PC-3 (cell line): Measurements from ENCODE around the gene MZT2B. TPM values are rescaled to one million over a fixed set of nuclear protein-coding genes. Genes with fewer than 3 reads are reported as not detected.
"Not testable (repeated sequence)": the region's sequence is repeated elsewhere in the genome, so short reads cannot be mapped to it uniquely, and the experiment has no call there.

Experiments
- ATAC-seq: fragments of 200-7000 bp; cut with Tn5 transposase; 2 replicates; pipeline ENCODE4 v1.9.1; 2020; ENCODE audit warnings: mild to moderate bottlenecking, moderate library complexity
- BruUV-seq: library from RNA; stranded (reverse); fragments of 400-500 nt; replicated peaks from 2 replicates; lab custom pipeline; 2021; lab: Mats Ljungman, UMichigan
- CTCF ChIA-PET: fragments of 300-600 bp; sonication (Branson Sonifier 250); formaldehyde crosslinking; loops from one replicate; lab custom pipeline; 2022; ENCODE audit warnings: antibody characterized with exemption; lab: Charles Lee
- POLR2A ChIA-PET: fragments of 300-600 bp; sonication (Branson Sonifier 250); formaldehyde crosslinking; loops from one replicate; lab custom pipeline; 2022; ENCODE audit warnings: antibody characterized with exemption; ENCODE audit not compliant: unreplicated experiment; lab: Charles Lee
- DNase-seq: peaks from one replicate; pipeline ENCODE4 v3.0.0-alpha.2; 2015
- H2AFZ ChIP-seq: fragments of 300-600 bp; sonication (generic); 2 replicates; pipeline ENCODE4 v1.6.0; 2016; ENCODE audit warnings: antibody characterized with exemption, low read length
- H3F3A ChIP-seq: fragments of 300-600 bp; sonication (generic); one replicate; pipeline ENCODE4 v1.6.0; 2017; ENCODE audit warnings: antibody characterized with exemption, low read length, control low read depth, mild to moderate bottlenecking; ENCODE audit not compliant: unreplicated experiment
- H3K27ac ChIP-seq: fragments of 300-600 bp; sonication (generic); 2 replicates; pipeline ENCODE4 v1.5.1; 2016; ENCODE audit warnings: mild to moderate bottlenecking, low read length
- H3K27me3 ChIP-seq: fragments of 300-600 bp; sonication (generic); 2 replicates; pipeline ENCODE4 v1.6.1; 2016; ENCODE audit warnings: low read length, mixed read lengths
- H3K36me3 ChIP-seq: fragments of 300-600 bp; sonication (generic); 2 replicates; pipeline ENCODE4 v1.6.1; 2016; ENCODE audit warnings: low read depth, mixed run types, low read length, mixed read lengths
- H3K4me1 ChIP-seq: fragments of 300-600 bp; sonication (generic); 2 replicates; pipeline ENCODE4 v1.5.1; 2016; ENCODE audit warnings: low read length; ENCODE audit not compliant: insufficient read depth
- H3K4me2 ChIP-seq: fragments of 300-600 bp; sonication (generic); 2 replicates; pipeline ENCODE4 v1.6.0; 2016; ENCODE audit warnings: low read length
- H3K4me3 ChIP-seq: fragments of 300-600 bp; sonication (generic); 2 replicates; pipeline ENCODE4 v1.5.1; 2016; ENCODE audit warnings: mild to moderate bottlenecking, low read length, mixed read lengths
- H3K79me2 ChIP-seq: fragments of 300-600 bp; sonication (generic); 2 replicates; pipeline ENCODE4 v1.6.1; 2017; ENCODE audit warnings: low read length, mixed read lengths
- H3K9ac ChIP-seq: fragments of 300-600 bp; sonication (generic); 2 replicates; pipeline ENCODE4 v1.6.0; 2016; ENCODE audit warnings: mild to moderate bottlenecking, low read length
- H3K9me2 ChIP-seq: fragments of 300-600 bp; sonication (generic); replicated peaks from 2 replicates; pipeline ENCODE4 v1.6.1; 2016; ENCODE audit warnings: mixed run types, low read length, mixed read lengths
- H3K9me3 ChIP-seq: fragments of 300-600 bp; sonication (generic); 2 replicates; pipeline ENCODE4 v1.6.1; 2016; ENCODE audit warnings: low read length, mixed read lengths
- H4K20me1 ChIP-seq: fragments of 300-600 bp; sonication (generic); 2 replicates; pipeline ENCODE4 v1.6.1; 2016; ENCODE audit warnings: low read length, mixed read lengths
- EZH2 ChIP-seq: fragments of 300-600 bp; sonication (generic); IDR thresholded peaks from one replicate; pipeline ENCODE4 v1.6.1; 2017; ENCODE audit warnings: antibody characterized with exemption, mild to moderate bottlenecking, low read length; ENCODE audit not compliant: unreplicated experiment
- EZH2phosphoT487 ChIP-seq: fragments of 300-600 bp; sonication (generic); IDR thresholded peaks from 2 replicates; pipeline ENCODE4 v1.6.1; 2018; ENCODE audit warnings: mild to moderate bottlenecking, antibody characterized with exemption, low read length, borderline replicate concordance
- intact Hi-C: fragments of 100-400 bp; cut with micrococcal nuclease; formaldehyde crosslinking; loops from 2 replicates; pipeline ENCODE4 v1.9.0; 2023
- total RNA-seq: library from RNA; depleted of rRNA; stranded (reverse); fragments of >200 nt; gene quantifications from 2 replicates; pipeline ENCODE4 v1.2.3, GENCODE V29; 2014; rRNA removed
- TF ChIP-seq, protein P1 (sequence below): fragments of 300-600 bp; sonication (generic); conservative IDR thresholded peaks from 2 replicates; pipeline ENCODE4 v1.5.1; 2017; ENCODE audit warnings: antibody characterized with exemption, low read depth, mild to moderate bottlenecking, low read length

MZT2B gene
- total RNA-seq, 1 experiment from 2014 or later, result 502 TPM

DNA sequence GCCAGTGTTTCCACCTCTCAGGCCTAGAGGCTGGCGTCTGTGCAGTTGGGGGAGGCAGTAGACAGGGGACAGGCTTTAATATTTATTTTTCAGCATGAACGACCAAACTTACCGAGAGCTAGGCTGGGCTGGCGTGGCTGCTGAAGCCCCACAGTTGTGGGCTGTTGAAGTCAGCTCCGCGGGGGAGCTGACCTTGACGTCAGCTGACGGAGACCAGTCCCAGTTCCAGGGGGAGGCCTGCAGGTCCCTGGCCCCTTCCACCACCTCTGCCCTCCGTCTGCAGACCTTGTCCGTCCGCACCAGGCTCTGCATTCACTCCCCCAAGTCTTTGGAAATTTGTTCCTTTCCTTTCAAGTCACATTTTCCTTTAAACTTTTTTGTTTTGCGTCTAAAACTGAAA is 49.6 kb downstream of the MZT2B start:
- H3K4me3 ChIP-seq, result no peak overlapping the region
- ATAC-seq (no peak), DNase-seq (no peak)
- CTCF ChIA-PET, result no interaction called here
- TF ChIP-seq EZH2phosphoT487, result no peak
- no peak for TF ChIP-seq EZH2
- TF ChIP-seq, protein P1, sequence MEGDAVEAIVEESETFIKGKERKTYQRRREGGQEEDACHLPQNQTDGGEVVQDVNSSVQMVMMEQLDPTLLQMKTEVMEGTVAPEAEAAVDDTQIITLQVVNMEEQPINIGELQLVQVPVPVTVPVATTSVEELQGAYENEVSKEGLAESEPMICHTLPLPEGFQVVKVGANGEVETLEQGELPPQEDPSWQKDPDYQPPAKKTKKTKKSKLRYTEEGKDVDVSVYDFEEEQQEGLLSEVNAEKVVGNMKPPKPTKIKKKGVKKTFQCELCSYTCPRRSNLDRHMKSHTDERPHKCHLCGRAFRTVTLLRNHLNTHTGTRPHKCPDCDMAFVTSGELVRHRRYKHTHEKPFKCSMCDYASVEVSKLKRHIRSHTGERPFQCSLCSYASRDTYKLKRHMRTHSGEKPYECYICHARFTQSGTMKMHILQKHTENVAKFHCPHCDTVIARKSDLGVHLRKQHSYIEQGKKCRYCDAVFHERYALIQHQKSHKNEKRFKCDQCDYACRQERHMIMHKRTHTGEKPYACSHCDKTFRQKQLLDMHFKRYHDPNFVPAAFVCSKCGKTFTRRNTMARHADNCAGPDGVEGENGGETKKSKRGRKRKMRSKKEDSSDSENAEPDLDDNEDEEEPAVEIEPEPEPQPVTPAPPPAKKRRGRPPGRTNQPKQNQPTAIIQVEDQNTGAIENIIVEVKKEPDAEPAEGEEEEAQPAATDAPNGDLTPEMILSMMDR, result no peak
- H3K9me2 ChIP-seq, result no peaks in the 10 kb centered on the region
- no peaks in the 10 kb centered on the region for H3K4me1 ChIP-seq
- no peak overlapping the region for H3K4me2 ChIP-seq
- H3F3A ChIP-seq, result no peaks in the 10 kb centered on the region
- POLR2A ChIA-PET, result no interaction called here
- no peaks in the 10 kb centered on the region for H3K36me3 ChIP-seq
- no TSS peak for BruUV-seq
- H3K79me2 ChIP-seq, result no peaks in the 10 kb centered on the region
- H4K20me1 ChIP-seq, result no peaks in the 10 kb centered on the region
- intact Hi-C loops, result no loop called here
- H3K9ac ChIP-seq, result no peak overlapping the region
- H2AFZ ChIP-seq, result no peak overlapping the region
- H3K27ac ChIP-seq, result no peak overlapping the region
- no peaks in the 10 kb centered on the region for H3K9me3 ChIP-seq
- no peaks in the 10 kb centered on the region for H3K27me3 ChIP-seq

DNA sequence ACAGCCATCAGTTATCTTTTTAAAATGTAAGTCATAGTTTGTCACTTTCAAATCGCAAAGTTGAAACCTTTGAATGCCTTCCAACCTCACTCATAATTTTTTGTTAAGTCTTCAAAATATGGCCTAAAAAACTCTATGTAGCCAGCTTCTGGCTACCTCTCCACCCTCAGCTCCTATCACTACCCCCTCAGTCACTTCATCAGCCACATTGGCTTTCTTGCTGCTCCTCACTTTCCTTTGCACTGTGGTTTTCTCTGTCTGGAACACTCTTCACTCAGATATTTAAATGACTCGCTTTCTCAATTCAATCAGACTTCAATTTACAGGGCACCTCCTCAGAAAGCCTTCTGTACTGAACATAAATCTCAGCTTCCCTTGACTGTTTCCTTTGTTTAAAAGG is 51.0 kb downstream of the MZT2B start:
- H2AFZ ChIP-seq, H3K27ac ChIP-seq, H3K36me3 ChIP-seq, ATAC-seq, H3K79me2 ChIP-seq, H3K4me1 ChIP-seq, CTCF ChIA-PET, H3K4me3 ChIP-seq, H4K20me1 ChIP-seq, H3K9me2 ChIP-seq, H3K9ac ChIP-seq, intact Hi-C loops, H3K9me3 ChIP-seq, H3K4me2 ChIP-seq, POLR2A ChIA-PET, BruUV-seq, H3F3A ChIP-seq, DNase-seq, H3K27me3 ChIP-seq: not testable (repeated sequence)

DNA sequence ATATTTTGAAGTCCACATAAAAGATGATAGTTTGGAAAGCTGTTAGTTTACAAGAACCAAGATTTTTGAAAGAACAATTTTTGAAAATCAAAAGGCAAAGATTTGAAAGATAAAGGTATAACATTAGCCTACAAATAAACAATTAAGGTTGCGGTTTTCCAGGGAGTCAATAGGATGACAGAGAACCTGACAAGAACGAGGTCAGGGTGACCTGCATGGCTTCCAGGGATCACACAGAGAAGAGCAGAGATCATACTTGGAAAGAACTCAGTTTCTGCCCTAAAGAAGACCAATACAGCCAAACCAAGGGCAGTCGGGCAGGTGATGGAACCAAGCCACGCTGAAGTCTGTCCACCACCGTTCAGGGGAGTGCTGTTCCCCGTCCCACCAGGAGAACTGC is 57.5 kb downstream of the MZT2B start:
- intact Hi-C loops, H4K20me1 ChIP-seq, H3K9ac ChIP-seq, H3K9me2 ChIP-seq, H3K4me3 ChIP-seq, H3K4me1 ChIP-seq, CTCF ChIA-PET, H3F3A ChIP-seq, H2AFZ ChIP-seq, H3K9me3 ChIP-seq, POLR2A ChIA-PET, BruUV-seq, H3K27ac ChIP-seq, H3K4me2 ChIP-seq, H3K79me2 ChIP-seq, ATAC-seq, H3K27me3 ChIP-seq, H3K36me3 ChIP-seq, DNase-seq: not testable (repeated sequence)

Other genes starting within 250 kb of the MZT2B start
- 0.04 TPM in 1 of 2 replicates, not detected in the other for gene RAB6C, start 202.6 kb upstream of the MZT2B start, total RNA-seq
- not detected in 2 replicates for gene POTEF, start 53.0 kb upstream of the MZT2B start, total RNA-seq
- 8.6 and 9.8 TPM in 2 replicates for gene CCDC74B, start 37.1 kb upstream of the MZT2B start, total RNA-seq
- 64.4 and 82.2 TPM in 2 replicates for gene SMPD4, start 660 bp upstream of the MZT2B start, total RNA-seq
- not detected in 2 replicates for gene TUBA3E, start 16.2 kb downstream of the MZT2B start, total RNA-seq
- 203 and 207 TPM in 2 replicates for gene IMP4, start 160.6 kb downstream of the MZT2B start, total RNA-seq
- 27.1 and 33.5 TPM in 2 replicates for gene PTPN18, start 173.8 kb downstream of the MZT2B start, total RNA-seq